Esophagus muscularis mucosa (tissue), 4 donors: ENCODE data around the gene FRS3. TPM values are rescaled to one million over a fixed set of nuclear protein-coding genes. Genes with fewer than 3 reads are reported as not detected.

Source experiments
- DNase-seq: peaks from one replicate; pipeline ENCODE4 v3.0.0-alpha.2; 2017; ENCODE audit errors: extremely low spot score
- H3K27ac ChIP-seq, 4 donors: fragments of 200-600 bp; sonication (generic); replicated peaks in 1 of 4; 1 replicate in 3 of 4; 2 replicates in 1 of 4; pipeline ENCODE4 v1.5.1; 2016 to 2019; ENCODE audit warnings: mild to moderate bottlenecking in 1 of 4
- H3K27me3 ChIP-seq, 4 donors: fragments of 200-600 bp; sonication (generic); one replicate each; pipeline versions ENCODE4 v1.5.1 to v1.6.0; 2016 to 2019
- H3K36me3 ChIP-seq, 4 donors: fragments of 200-600 bp; sonication (generic); one replicate each; pipeline ENCODE4 v1.5.1; 2016 to 2019
- H3K4me1 ChIP-seq, 4 donors: fragments of 200-600 bp; sonication (generic); one replicate each; pipeline ENCODE4 v1.5.1; 2016 to 2019
- H3K4me3 ChIP-seq, 4 donors: fragments of 200-600 bp; sonication (generic); 1 replicate in 2 of 4; 2 replicates in 2 of 4; pipeline ENCODE4 v1.5.1; 2016 to 2019; ENCODE audit warnings: mild to moderate bottlenecking in 4 of 4, moderate library complexity in 1 of 4
- H3K9me3 ChIP-seq, 4 donors: fragments of 200-600 bp; sonication (generic); 1 replicate in 3 of 4; 2 replicates in 1 of 4; pipeline ENCODE4 v1.5.1; 2016 to 2019
- EP300 ChIP-seq: sonication (generic); formaldehyde crosslinking; IDR thresholded peaks from one replicate; pipeline ENCODE4 v1.6.1; 2017; ENCODE audit warnings: antibody characterized with exemption
- POLR2A ChIP-seq: fragments of 450-650 bp; IDR thresholded peaks from one replicate; pipeline ENCODE4 v1.6.1; 2017; ENCODE audit warnings: antibody characterized with exemption, moderate library complexity, mild to moderate bottlenecking, low read depth
- POLR2AphosphoS5 ChIP-seq, 2 donors: sonication (generic); formaldehyde crosslinking; IDR thresholded peaks; one replicate each; pipeline ENCODE4 v1.6.1; 2017; ENCODE audit warnings: antibody characterized with exemption in 2 of 2
- WGBS: methylation state at CpG from one replicate; pipeline ENCODE4 v1.1.5; 2018; 5-methylcytosine and 5-hydroxymethylcytosine counted together
- intact Hi-C: fragments of 100-400 bp; cut with DNase I; formaldehyde crosslinking; loops from one replicate; pipeline ENCODE4 v1.15.1; 2023
- total RNA-seq, 4 donors: library from RNA; depleted of rRNA; stranded (reverse); fragments of >200 nt; gene quantifications; one replicate each; pipeline versions ENCODE4 v1.1.0 to v1.2.1, GENCODE V29; 2016
- TF ChIP-seq, protein P1 (sequence below), 3 experiments: fragments of 200-600 bp in 2 of 3; fragments of 450-650 bp in 1 of 3; sonication (generic) in 2 of 3; IDR thresholded peaks; one replicate each; pipeline ENCODE4 v1.5.1; 2017 to 2019; ENCODE audit warnings: antibody characterized with exemption in 3 of 3, mild to moderate bottlenecking in 2 of 3, moderate library complexity in 1 of 3

FRS3 gene
- total RNA-seq, 4 donors from 2014 or later: 5.0 to 9.9 (median 6.7) TPM

DNA sequence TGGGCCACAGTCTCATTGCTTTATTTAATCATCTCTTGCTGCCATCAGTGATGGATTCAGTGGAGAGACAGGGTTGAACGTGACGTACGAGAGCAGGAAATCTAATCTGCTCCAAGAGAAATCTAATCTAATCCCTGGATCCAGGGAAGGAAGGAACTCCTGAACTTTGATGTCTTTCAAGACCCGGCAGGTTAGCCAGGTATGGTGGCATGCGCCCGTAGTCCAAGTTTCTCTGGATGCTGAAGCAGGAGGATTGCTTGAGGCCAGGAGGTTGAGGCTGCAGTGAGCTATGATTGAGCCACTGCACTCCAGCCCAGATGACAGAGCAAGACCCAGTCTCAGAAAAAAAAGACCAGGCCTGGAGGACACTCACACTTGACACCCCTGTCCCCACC lies 21.1 kb downstream of the FRS3 start:
- Histone ChIP-seq H3K27ac (no peak overlapping the region), H3K36me3 (no peaks in the 10 kb centered on the region), H3K4me3 (no peak overlapping the region), H3K9me3 (no peaks in the 10 kb centered on the region), H3K27me3 (no peaks in the 10 kb centered on the region), H3K4me1 (no peaks in the 10 kb centered on the region)
- no peak for DNase-seq
- 85% methylated on average over 6 of the region's 6 CpGs for WGBS
- intact Hi-C loops: no loop called here
- TF ChIP-seq POLR2AphosphoS5 (IDR thresholded peaks at IDR 0.05) (no peak), POLR2A (no peak), EP300 (no peak)
- TF ChIP-seq, protein P1, sequence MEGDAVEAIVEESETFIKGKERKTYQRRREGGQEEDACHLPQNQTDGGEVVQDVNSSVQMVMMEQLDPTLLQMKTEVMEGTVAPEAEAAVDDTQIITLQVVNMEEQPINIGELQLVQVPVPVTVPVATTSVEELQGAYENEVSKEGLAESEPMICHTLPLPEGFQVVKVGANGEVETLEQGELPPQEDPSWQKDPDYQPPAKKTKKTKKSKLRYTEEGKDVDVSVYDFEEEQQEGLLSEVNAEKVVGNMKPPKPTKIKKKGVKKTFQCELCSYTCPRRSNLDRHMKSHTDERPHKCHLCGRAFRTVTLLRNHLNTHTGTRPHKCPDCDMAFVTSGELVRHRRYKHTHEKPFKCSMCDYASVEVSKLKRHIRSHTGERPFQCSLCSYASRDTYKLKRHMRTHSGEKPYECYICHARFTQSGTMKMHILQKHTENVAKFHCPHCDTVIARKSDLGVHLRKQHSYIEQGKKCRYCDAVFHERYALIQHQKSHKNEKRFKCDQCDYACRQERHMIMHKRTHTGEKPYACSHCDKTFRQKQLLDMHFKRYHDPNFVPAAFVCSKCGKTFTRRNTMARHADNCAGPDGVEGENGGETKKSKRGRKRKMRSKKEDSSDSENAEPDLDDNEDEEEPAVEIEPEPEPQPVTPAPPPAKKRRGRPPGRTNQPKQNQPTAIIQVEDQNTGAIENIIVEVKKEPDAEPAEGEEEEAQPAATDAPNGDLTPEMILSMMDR (IDR thresholded peaks at IDR 0.05): no peak

DNA sequence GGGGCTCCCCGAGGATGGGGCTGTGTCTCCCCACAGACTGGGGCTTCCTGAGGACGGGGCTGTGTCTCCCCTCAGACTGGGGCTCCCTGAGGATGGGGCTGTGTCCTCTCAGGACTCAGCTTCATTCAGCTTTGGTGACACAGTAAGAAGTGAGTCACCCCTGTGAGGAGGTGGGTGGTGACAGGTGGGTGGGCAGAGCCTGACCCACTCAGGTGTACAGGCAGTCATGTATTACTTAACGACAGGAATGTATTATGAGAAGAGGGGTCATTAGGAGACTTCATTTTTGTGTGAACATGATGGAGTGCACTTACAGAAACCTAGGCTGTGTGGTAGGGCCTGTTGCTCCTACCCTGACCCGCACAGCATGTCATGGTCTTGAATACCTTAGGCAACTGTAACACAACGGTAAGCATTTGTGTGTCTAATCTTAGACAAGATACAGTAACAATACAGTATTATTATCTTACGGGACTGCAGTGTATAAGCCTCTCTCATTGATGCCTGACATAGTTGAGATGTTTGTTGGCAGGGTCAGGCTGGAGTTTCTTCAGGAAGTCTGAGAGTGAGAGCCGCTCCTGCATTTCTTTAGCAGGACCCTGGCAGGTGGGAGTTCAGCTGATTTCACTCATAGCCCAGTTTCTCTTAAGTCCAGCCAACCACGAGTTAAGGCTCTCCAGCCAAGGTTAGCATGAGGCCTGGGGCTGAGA lies 21.6 kb downstream of the FRS3 start:
- TF ChIP-seq POLR2A: no peak
- TF ChIP-seq, protein P1 (IDR thresholded peaks at IDR 0.05): no peak
- no peak for TF ChIP-seq EP300
- TF ChIP-seq POLR2AphosphoS5 (IDR thresholded peaks at IDR 0.05): no peak
- H3K27ac ChIP-seq: no peak overlapping the region
- intact Hi-C loops: no loop called here
- no peaks in the 10 kb centered on the region for H3K9me3 ChIP-seq
- no peaks in the 10 kb centered on the region for H3K36me3 ChIP-seq
- no peak overlapping the region for H3K4me3 ChIP-seq
- no peaks in the 10 kb centered on the region for H3K4me1 ChIP-seq
- H3K27me3 ChIP-seq: no peaks in the 10 kb centered on the region
- no peak for DNase-seq
- WGBS: 68% methylated on average over 6 of the region's 8 CpGs

DNA sequence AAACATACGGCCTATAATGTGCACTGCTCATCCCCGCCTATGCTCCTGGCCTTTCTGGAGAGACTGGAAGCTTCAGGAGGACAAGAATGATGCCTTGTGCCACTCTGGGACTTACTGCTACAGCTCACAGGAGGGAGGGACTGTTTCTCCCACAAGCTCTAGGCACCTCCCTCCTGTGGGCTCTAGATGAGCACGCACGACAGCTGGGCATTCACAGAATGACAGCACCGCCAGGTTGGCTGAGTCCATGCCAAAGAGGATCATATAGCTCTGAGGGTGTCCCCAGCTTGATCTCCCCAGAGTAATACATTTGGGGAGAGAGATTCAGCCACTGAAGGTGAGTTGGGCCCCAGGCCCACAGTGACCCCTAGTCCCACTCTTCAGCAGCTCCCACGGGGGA lies 22.4 kb downstream of the FRS3 start:
- no peak for DNase-seq
- intact Hi-C loops: no loop called here
- H3K36me3 ChIP-seq: no peaks in the 10 kb centered on the region
- no peak for TF ChIP-seq POLR2A
- TF ChIP-seq POLR2AphosphoS5 (IDR thresholded peaks at IDR 0.05): no peak
- TF ChIP-seq EP300: no peak
- TF ChIP-seq, protein P1 (IDR thresholded peaks at IDR 0.05): no peak
- no peak overlapping the region for H3K27ac ChIP-seq
- no peak overlapping the region for H3K4me3 ChIP-seq
- no peaks in the 10 kb centered on the region for H3K27me3 ChIP-seq
- 94% methylated on average over 3 of the region's 6 CpGs for WGBS
- H3K9me3 ChIP-seq: no peaks in the 10 kb centered on the region
- H3K4me1 ChIP-seq: no peaks in the 10 kb centered on the region

DNA sequence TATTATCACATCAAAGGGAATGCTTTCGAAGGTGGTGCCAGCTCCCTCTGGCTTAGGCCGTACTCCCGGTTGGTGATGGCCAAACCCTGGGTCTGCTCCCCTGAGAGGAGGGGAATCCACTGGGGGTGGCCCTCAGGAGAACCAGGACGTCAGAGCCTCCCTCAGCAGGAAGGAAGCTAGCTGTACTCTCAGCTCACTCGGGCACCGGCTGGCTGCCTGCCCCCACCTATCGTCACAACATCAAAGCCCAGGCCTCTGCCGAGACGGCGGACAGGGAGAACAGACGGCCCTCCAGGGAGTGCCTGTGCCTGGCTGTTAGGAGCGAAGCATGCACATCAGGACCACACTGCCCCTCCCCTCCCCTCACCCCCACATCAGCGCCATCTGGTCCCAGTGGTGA lies 23.3 kb downstream of the FRS3 start:
- TF ChIP-seq POLR2AphosphoS5 (IDR thresholded peaks at IDR 0.05) (no peak), EP300 (no peak), POLR2A (no peak)
- TF ChIP-seq, protein P1 (IDR thresholded peaks at IDR 0.05): no peak
- 81% methylated on average over 3 of the region's 13 CpGs for WGBS
- H3K27ac ChIP-seq: no peak overlapping the region
- no peak overlapping the region for H3K4me3 ChIP-seq
- H3K9me3 ChIP-seq: no peaks in the 10 kb centered on the region
- intact Hi-C loops: no loop called here
- H3K27me3 ChIP-seq: no peaks in the 10 kb centered on the region
- H3K36me3 ChIP-seq: no peaks in the 10 kb centered on the region
- no peak for DNase-seq
- H3K4me1 ChIP-seq: no peaks in the 10 kb centered on the region

DNA sequence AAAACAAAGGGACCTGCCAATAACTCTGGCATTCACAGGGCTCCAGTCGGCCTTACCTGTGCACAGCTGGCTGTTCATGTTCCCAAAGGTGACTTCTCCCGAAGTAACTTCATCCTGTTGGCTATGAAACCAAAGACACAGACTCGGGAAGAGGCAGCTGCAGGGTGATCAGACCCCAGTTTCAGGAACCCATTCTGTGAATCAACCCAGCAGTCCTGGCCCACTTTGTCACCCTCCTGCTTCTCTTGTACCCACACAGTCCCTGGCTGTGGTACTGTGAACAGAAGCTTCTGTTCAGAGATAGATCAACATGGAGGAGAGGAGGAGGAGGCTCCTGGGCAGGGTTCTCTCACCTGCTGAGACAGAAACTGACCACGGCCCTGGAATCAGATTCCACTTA lies 23.8 kb downstream of the FRS3 start:
- TF ChIP-seq, protein P1 (IDR thresholded peaks at IDR 0.05): no peak
- no peak for DNase-seq
- H3K4me1 ChIP-seq: no peaks in the 10 kb centered on the region
- no peaks in the 10 kb centered on the region for H3K27me3 ChIP-seq
- H3K4me3 ChIP-seq: no peak overlapping the region
- intact Hi-C loops: no loop called here
- no peaks in the 10 kb centered on the region for H3K36me3 ChIP-seq
- H3K9me3 ChIP-seq: no peaks in the 10 kb centered on the region
- 79% methylated on average over 4 of the region's 4 CpGs for WGBS
- H3K27ac ChIP-seq: no peak overlapping the region
